ENCODE data around the gene SSR2.

- TF ChIP-seq KLF17 (tag by site-specific recombination; IDR thresholded peaks at IDR 0.05) (no peak), CTCF (tag by site-specific recombination; IDR thresholded peaks at IDR 0.05) (no peak), ZEB2 (tag by site-specific recombination; IDR thresholded peaks at IDR 0.05) (no peak)
Observed at GRCh38 chr1:156006666-156007376, 13.9 kb downstream of the SSR2 start.

Measured in HEK293 (cell line).